Progenitor cell of endocrine pancreas (in vitro differentiated cells): Measurements from ENCODE around the gene ZFC3H1. TPM values are rescaled to one million over a fixed set of nuclear protein-coding genes. Genes with fewer than 3 reads are reported as not detected.

Source experiments
- DNase-seq: peaks from one replicate; pipeline ENCODE4 v3.0.0; 2021; ENCODE audit warnings: low spot score; ENCODE audit not compliant: unreplicated experiment
- H3K27ac Mint-ChIP-seq: 2 replicates; pipeline ENCODE4 v1.8.0; 2021; ENCODE audit warnings: mild to moderate bottlenecking, moderate library complexity, mixed read lengths
- H3K27me3 Mint-ChIP-seq: 2 replicates; pipeline ENCODE4 v1.8.0; 2021; ENCODE audit warnings: mixed read lengths
- H3K36me3 Mint-ChIP-seq: 2 replicates; pipeline ENCODE4 v1.8.0; 2022; ENCODE audit warnings: mixed read lengths; ENCODE audit not compliant: insufficient read depth
- H3K4me1 Mint-ChIP-seq: 2 replicates; pipeline ENCODE4 v1.8.0; 2021; ENCODE audit warnings: low read depth, mixed read lengths
- H3K4me3 Mint-ChIP-seq: 2 replicates; pipeline ENCODE4 v1.8.0; 2021; ENCODE audit warnings: low read depth, mild to moderate bottlenecking, moderate library complexity, mixed read lengths
- H3K9me3 Mint-ChIP-seq: 2 replicates; pipeline ENCODE4 v1.8.0; 2021; ENCODE audit warnings: low read depth, mixed read lengths
- total RNA-seq: library from RNA; stranded (reverse); gene quantifications from 2 replicates; pipeline ENCODE4 v1.2.1, GENCODE V29; 2021
- TF ChIP-seq, protein P1 (sequence below): fragments of 200-600 bp; sonication (generic); IDR thresholded peaks from one replicate; pipeline ENCODE4 v1.5.0; 2021; ENCODE audit warnings: antibody characterized with exemption, mild to moderate bottlenecking; ENCODE audit not compliant: unreplicated experiment

The ZFC3H1 gene
- total RNA-seq, 1 donor from 2014 or later, result 54.7 TPM

DNA sequence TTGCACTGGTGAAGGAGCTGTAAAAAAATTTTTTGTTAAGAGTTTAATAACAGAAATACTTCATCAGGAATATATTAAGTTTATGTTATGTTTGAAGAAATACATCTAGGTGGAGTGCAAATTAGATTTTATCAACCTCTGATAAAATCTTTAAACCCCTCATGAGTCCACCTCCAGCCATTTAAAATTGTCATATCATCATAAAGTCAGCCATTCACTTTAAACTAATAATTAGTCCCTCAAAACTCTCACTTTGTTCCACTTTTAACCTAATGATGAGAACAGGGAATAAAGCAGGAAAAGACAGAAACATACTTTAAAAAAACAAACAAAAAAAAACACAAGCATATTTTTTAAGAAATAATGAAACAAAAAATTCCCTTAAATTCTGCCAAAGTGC is 25.1 kb downstream of the ZFC3H1 start:
- no peak overlapping the region for H3K27ac Mint-ChIP-seq
- H3K27me3 Mint-ChIP-seq, result no peaks in the 10 kb centered on the region
- no peak overlapping the region for H3K4me3 Mint-ChIP-seq
- H3K4me1 Mint-ChIP-seq, result peaks cover 13% of the 10 kb centered on the region
- no peak for DNase-seq
- H3K36me3 Mint-ChIP-seq, result peaks cover 33% of the 10 kb centered on the region
- TF ChIP-seq, protein P1, sequence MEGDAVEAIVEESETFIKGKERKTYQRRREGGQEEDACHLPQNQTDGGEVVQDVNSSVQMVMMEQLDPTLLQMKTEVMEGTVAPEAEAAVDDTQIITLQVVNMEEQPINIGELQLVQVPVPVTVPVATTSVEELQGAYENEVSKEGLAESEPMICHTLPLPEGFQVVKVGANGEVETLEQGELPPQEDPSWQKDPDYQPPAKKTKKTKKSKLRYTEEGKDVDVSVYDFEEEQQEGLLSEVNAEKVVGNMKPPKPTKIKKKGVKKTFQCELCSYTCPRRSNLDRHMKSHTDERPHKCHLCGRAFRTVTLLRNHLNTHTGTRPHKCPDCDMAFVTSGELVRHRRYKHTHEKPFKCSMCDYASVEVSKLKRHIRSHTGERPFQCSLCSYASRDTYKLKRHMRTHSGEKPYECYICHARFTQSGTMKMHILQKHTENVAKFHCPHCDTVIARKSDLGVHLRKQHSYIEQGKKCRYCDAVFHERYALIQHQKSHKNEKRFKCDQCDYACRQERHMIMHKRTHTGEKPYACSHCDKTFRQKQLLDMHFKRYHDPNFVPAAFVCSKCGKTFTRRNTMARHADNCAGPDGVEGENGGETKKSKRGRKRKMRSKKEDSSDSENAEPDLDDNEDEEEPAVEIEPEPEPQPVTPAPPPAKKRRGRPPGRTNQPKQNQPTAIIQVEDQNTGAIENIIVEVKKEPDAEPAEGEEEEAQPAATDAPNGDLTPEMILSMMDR, result no peak
- H3K9me3 Mint-ChIP-seq, result no peaks in the 10 kb centered on the region

DNA sequence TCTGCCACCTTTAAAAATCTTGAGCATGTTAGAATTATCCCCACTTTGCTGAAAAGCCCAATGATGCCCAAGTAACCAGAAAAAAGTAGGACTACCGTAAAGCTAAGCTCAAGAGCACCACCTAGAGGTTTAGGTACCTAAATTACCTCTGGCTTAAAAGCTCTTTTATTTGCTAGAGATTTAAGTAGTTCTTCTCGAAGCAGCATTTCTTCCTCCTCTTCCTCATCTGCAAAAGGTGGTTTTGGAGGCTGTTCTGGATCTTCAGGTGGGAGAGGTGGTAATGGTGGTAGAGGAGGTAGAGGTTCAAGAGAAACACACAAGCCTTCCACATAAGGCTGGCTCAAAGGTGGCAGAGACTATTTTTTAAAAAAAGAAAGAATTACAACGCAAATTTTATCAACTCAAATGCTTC is 26.9 kb downstream of the ZFC3H1 start:
- Mint-ChIP-seq H3K9me3 (no peaks in the 10 kb centered on the region), H3K27ac (no peak overlapping the region), H3K36me3 (peaks cover 33% of the 10 kb centered on the region), H3K4me1 (peaks cover 4% of the 10 kb centered on the region), H3K27me3 (no peaks in the 10 kb centered on the region), H3K4me3 (no peak overlapping the region)
- TF ChIP-seq, protein P1, result peak; percentile 76
- no peak for DNase-seq

DNA sequence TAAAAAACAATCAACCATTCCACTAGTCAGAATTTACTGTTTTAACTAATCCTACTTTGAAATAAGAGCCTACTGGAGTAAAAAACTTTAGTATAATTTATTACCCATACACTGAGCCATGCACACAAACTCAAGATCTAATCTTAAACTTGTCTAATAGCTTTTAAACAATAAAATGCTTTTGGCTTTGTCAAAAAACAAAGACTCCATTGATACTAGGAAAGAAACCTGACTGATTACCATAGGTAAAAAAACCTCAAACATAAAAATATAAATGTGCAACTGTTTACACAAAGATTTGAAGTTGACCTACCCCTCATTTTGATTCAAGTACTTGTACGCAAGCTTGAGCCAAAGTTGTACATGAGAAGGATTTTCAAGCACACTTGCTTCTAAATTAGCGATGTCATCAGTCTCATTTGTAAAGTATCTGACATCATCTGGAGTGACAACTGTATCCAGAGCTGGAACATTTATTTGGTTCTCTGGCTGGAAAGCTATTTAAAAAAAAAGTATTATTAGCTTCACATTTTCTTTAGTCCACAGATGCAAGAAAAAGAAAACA is 36.1 kb downstream of the ZFC3H1 start:
- Mint-ChIP-seq H3K4me3 (no peak overlapping the region), H3K9me3 (no peaks in the 10 kb centered on the region), H3K36me3 (peaks cover 31% of the 10 kb centered on the region), H3K4me1 (peaks cover 9% of the 10 kb centered on the region), H3K27ac (no peak overlapping the region), H3K27me3 (no peaks in the 10 kb centered on the region)
- TF ChIP-seq, protein P1, result no peak
- DNase-seq, result no peak

DNA sequence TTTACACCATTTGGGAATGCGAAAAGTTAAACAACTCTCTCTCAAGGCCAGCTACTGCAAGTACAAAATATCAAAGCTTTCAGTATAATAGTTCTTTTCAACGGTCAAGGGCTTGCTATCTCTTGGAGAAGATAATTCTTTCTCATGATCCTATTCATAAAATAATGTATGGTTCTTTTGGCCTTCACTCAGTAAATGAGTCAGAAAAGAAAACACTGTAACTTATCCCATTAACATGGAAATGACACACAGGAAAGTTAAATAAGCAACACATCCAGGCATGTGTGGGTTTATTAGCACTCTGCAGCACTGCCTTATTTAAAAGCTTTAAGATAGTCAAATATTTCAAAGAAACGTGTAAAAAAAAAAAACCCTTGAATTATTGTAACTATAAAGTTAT is 36.9 kb downstream of the ZFC3H1 start:
- no peak for DNase-seq
- H3K4me3 Mint-ChIP-seq, result no peak overlapping the region
- TF ChIP-seq, protein P1, result no peak
- peaks cover 31% of the 10 kb centered on the region for H3K36me3 Mint-ChIP-seq
- H3K9me3 Mint-ChIP-seq, result no peaks in the 10 kb centered on the region
- H3K27ac Mint-ChIP-seq, result peak overlapping the region; percentile 43
- H3K27me3 Mint-ChIP-seq, result no peaks in the 10 kb centered on the region
- peaks cover 9% of the 10 kb centered on the region for H3K4me1 Mint-ChIP-seq

DNA sequence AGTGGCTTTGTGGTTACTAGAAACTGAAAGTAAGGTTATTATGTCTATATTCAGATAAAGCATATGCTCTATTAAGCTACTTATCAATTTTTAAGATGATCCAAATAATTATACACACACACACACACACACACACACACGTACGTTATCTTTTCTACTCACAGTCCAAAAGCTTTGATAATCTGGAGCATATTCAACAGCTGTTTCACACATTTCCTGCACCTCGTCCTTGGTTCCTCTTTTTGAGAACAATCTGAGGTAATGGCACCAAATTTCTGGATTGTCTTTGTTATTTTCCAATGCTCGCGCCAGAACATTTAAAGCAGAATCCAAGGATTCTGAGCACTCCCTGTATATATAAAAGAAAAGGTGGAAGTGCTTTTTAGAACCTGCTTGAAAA is 37.5 kb downstream of the ZFC3H1 start:
- Mint-ChIP-seq H3K36me3 (peaks cover 35% of the 10 kb centered on the region), H3K4me3 (no peak overlapping the region), H3K27me3 (no peaks in the 10 kb centered on the region), H3K4me1 (peaks cover 9% of the 10 kb centered on the region), H3K27ac (no peak overlapping the region), H3K9me3 (no peaks in the 10 kb centered on the region)
- TF ChIP-seq, protein P1, result no peak
- no peak for DNase-seq
